GM19351 (cell line): ENCODE results near the gene SPON1.
"Not testable (repeated sequence)": the region's sequence is repeated elsewhere in the genome, so short reads cannot be mapped to it uniquely, and the experiment has no call there.

Source experiments
- ATAC-seq: cut with Tn5 transposase; IDR thresholded peaks from one replicate; pipeline ENCODE4 v1.9.1; 2021; ENCODE audit warnings: mild to moderate bottlenecking, moderate library complexity; ENCODE audit not compliant: unreplicated experiment

Gene SPON1

GRCh38 chr11:14029971-14030920, 67.7 kb downstream of the SPON1 start:
- no peak for ATAC-seq

- not testable (repeated sequence) for ATAC-seq
Measured at GRCh38 chr11:14035526-14035925, 73.0 kb downstream of the SPON1 start.

GRCh38 chr11:14036469-14036868, 73.9 kb downstream of the SPON1 start:
- ATAC-seq: no peak

- no peak for ATAC-seq
Measured at GRCh38 chr11:14041040-14041439, 78.5 kb downstream of the SPON1 start.

- ATAC-seq: no peak
Measured at GRCh38 chr11:14041565-14041964, 79.0 kb downstream of the SPON1 start.

GRCh38 chr11:14042686-14043465, 80.4 kb downstream of the SPON1 start:
- no peak for ATAC-seq

GRCh38 chr11:14044916-14045315, 82.4 kb downstream of the SPON1 start:
- ATAC-seq: no peak

GRCh38 chr11:14045417-14045816, 82.9 kb downstream of the SPON1 start:
- ATAC-seq: no peak

- ATAC-seq: no peak
Measured at GRCh38 chr11:14052198-14052597, 89.7 kb downstream of the SPON1 start.

- no peak for ATAC-seq
Measured at GRCh38 chr11:14054116-14055107, 91.9 kb downstream of the SPON1 start.

- ATAC-seq: no peak
Measured at GRCh38 chr11:14055936-14056335, 93.4 kb downstream of the SPON1 start.

GRCh38 chr11:14058061-14058460, 95.5 kb downstream of the SPON1 start:
- no peak for ATAC-seq

GRCh38 chr11:14059491-14059890, 97.0 kb downstream of the SPON1 start:
- no peak for ATAC-seq

GRCh38 chr11:14061721-14062120, 99.2 kb downstream of the SPON1 start:
- ATAC-seq: no peak

GRCh38 chr11:14065141-14065540, 102.6 kb downstream of the SPON1 start:
- no peak for ATAC-seq

GRCh38 chr11:14065681-14066080, 103.2 kb downstream of the SPON1 start:
- ATAC-seq: no peak

- ATAC-seq: no peak
Measured at GRCh38 chr11:14067686-14068085, 105.2 kb downstream of the SPON1 start.

GRCh38 chr11:14070896-14071295, 108.4 kb downstream of the SPON1 start:
- no peak for ATAC-seq

GRCh38 chr11:14073849-14074476, 111.4 kb downstream of the SPON1 start:
- no peak for ATAC-seq
